HepG2 (cell line): ENCODE measurements around the gene CD99L2. TPM values are rescaled to one million over a fixed set of nuclear protein-coding genes. Genes with fewer than 3 reads are reported as not detected.

ENCODE experiments used
- AHDC1 ChIP-seq: sonication (generic); formaldehyde crosslinking; IDR thresholded peaks from 2 replicates; pipeline ENCODE4 v1.5.1; 2020; ENCODE audit warnings: mild to moderate bottlenecking, missing genetic modification reagents, borderline replicate concordance
- EP300 ChIP-seq, 3 experiments: sonication (generic) in 1 of 3; formaldehyde crosslinking in 1 of 3; IDR thresholded peaks; 2 replicates each; pipeline versions ENCODE4 v1.5.1 to v1.6.1; 2011 to 2020; ENCODE audit warnings: low read depth in 2 of 3, low read length in 2 of 3, borderline replicate concordance in 1 of 3, improper control_type of control experiment in 1 of 3, mild to moderate bottlenecking in 1 of 3, missing genetic modification reagents in 1 of 3, moderate library complexity in 1 of 3
- FOXO4 ChIP-seq: sonication (generic); formaldehyde crosslinking; conservative IDR thresholded peaks from 2 replicates; pipeline ENCODE4 v1.8.1; 2023; ENCODE audit warnings: missing genetic modification reagents
- RAD21 ChIP-seq: fragments of 450-650 bp; formaldehyde crosslinking; IDR thresholded peaks from 2 replicates; pipeline ENCODE4 v1.5.0; 2020; ENCODE audit warnings: mild to moderate bottlenecking
- RFX3 ChIP-seq: IDR thresholded peaks from 2 replicates; pipeline ENCODE4 v1.6.1; 2016; ENCODE audit warnings: missing biosample characterization, missing genetic modification reagents
- ZNF142 ChIP-seq: sonication (generic); formaldehyde crosslinking; IDR thresholded peaks from 2 replicates; pipeline ENCODE4 v1.4.0; 2020; ENCODE audit warnings: missing genetic modification reagents
- ZNF264 ChIP-seq: sonication (generic); formaldehyde crosslinking; IDR thresholded peaks from 2 replicates; pipeline ENCODE4 v1.4.0; 2020; ENCODE audit warnings: missing genetic modification reagents
- ZNF503 ChIP-seq: sonication (generic); formaldehyde crosslinking; IDR thresholded peaks from 2 replicates; pipeline ENCODE4 v1.4.0; 2020; ENCODE audit warnings: missing genetic modification reagents
- ZNF691 ChIP-seq: sonication (generic); formaldehyde crosslinking; IDR thresholded peaks from 2 replicates; pipeline ENCODE4 v1.4.0; 2020; ENCODE audit warnings: missing genetic modification reagents, low read depth, mild to moderate bottlenecking, borderline replicate concordance
- polyA plus RNA-seq, 8 experiments: library from polyadenylated mRNA; depleted of rRNA in 3 of 8; stranded (reverse) in 7 of 8; unstranded in 1 of 8; fragments of >200 nt; fragmentation: Illumina TruSeq in 4 of 8; extraction: Trizol in 4 of 8; gene quantifications; 2 replicates each; pipeline versions ENCODE4 v1.2.1 to v1.2.3, GENCODE V29; 2011 to 2016; ENCODE audit warnings: low read depth in 4 of 8, missing spikeins in 1 of 8, mixed read lengths in 1 of 8; ENCODE audit not compliant: insufficient read depth in 1 of 8
- total RNA-seq, 5 experiments: library from RNA; depleted of rRNA; stranded (reverse); fragments of >200 nt; fragmentation: Illumina TruSeq; extraction: Trizol; gene quantifications; 2 replicates each; pipeline ENCODE4 v1.2.3, GENCODE V29; 2016; ENCODE audit warnings: low read depth in 1 of 5

The CD99L2 gene
- total and polyA plus RNA-seq, 2 of the 13 experiments (the other 11 are each of a cell fraction or from before 2014, with no cell fraction given): 6.9 to 7.6 TPM

- TF ChIP-seq AHDC1 (CRISPR knock-in tag): no peak
- no peak for TF ChIP-seq ZNF264 (CRISPR knock-in tag)
- no peak for TF ChIP-seq RFX3 (CRISPR knock-in tag)
- no peak for TF ChIP-seq ZNF691 (CRISPR knock-in tag)
- no peak for TF ChIP-seq RAD21 (CRISPR knock-in tag)
- TF ChIP-seq FOXO4: no peak
- TF ChIP-seq EP300 (IDR thresholded peaks at IDR 0.05; ENCODE audit: low read depth in 2 of 2, low read length in 2 of 2): no peak
- no peak for TF ChIP-seq EP300 (CRISPR knock-in tag; IDR thresholded peaks at IDR 0.05; ENCODE audit: borderline replicate concordance)
- no peak for TF ChIP-seq ZNF142
- no peak for TF ChIP-seq ZNF503 (CRISPR knock-in tag)
Observed at GRCh38 chrX:150765237-150765636, 133.2 kb downstream of the CD99L2 start (continued).
